ENCODE data around the gene LTA.

DNA sequence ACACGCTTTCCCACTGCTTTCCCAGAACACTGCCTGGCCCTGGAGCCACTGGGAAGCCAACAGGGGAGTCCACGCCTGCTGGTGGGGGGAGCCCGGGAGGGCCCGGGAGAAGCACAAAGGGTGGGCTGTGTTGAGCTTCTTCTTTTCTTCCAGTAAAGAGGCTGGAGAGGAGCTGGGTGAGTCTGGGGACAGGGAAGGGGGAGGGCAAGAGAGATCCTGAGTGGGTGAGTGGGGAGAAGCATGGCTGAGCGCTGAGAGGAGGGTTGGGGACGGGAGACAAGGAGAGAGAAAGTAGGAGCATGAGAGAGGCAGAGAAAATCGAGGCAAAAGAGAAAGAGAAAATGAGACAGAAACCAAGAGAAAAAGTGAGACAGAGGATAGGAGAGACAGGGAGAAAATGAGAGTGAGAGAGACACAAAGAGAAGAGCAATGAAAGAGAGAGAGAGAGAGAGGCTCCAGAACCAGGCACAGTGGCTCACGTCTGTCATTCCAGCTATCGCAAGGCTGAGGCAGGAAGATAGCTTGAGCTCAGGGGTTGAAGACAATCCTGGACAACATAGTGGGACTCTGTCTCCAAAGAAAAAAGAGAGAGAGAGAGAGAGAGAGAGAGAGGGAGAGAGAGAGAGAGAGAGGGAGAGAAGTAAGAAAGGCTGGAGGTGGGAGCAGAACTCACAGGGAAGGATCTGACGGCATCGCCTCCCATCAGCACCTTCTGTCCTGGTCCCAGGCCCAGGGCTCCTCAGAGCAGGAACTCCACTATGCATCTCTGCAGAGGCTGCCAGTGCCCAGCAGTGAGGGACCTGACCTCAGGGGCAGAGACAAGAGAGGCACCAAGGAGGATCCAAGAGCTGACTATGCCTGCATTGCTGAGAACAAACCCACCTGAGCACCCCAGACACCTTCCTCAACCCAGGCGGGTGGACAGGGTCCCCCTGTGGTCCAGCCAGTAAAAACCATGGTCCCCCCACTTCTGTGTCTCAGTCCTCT is 16.0 kb downstream of the LTA start:
- TF ChIP-seq, protein P1, sequence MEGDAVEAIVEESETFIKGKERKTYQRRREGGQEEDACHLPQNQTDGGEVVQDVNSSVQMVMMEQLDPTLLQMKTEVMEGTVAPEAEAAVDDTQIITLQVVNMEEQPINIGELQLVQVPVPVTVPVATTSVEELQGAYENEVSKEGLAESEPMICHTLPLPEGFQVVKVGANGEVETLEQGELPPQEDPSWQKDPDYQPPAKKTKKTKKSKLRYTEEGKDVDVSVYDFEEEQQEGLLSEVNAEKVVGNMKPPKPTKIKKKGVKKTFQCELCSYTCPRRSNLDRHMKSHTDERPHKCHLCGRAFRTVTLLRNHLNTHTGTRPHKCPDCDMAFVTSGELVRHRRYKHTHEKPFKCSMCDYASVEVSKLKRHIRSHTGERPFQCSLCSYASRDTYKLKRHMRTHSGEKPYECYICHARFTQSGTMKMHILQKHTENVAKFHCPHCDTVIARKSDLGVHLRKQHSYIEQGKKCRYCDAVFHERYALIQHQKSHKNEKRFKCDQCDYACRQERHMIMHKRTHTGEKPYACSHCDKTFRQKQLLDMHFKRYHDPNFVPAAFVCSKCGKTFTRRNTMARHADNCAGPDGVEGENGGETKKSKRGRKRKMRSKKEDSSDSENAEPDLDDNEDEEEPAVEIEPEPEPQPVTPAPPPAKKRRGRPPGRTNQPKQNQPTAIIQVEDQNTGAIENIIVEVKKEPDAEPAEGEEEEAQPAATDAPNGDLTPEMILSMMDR (IDR thresholded peaks at IDR 0.05) = no peak
- no peak for TF ChIP-seq POLR2A (IDR thresholded peaks at IDR 0.05)
- no peak for TF ChIP-seq EP300 (IDR thresholded peaks at IDR 0.05)

Data from ovary (tissue), 3 donors.